SK-N-SH (cell line): ENCODE measurements around the gene BTN1A1. TPM values are rescaled to one million over a fixed set of nuclear protein-coding genes. Genes with fewer than 3 reads are reported as not detected.
A peak's percentile ranks its signal among the peaks of the same experiment; 100 is the strongest.
"Not testable (repeated sequence)": the region's sequence is repeated elsewhere in the genome, so short reads cannot be mapped to it uniquely, and the experiment has no call there.

Experiments used
- CTCF ChIA-PET: fragments of 300-600, 350-600 bp; formaldehyde crosslinking; extraction: SDS; loops from one replicate; lab custom pipeline; 2021; lab: Yijun Ruan, JAX
- POLR2A ChIA-PET: fragments of 350-600 bp; sonication (Branson Sonifier 250); formaldehyde crosslinking; extraction: SDS; loops from one replicate; lab custom pipeline; 2020; ENCODE audit warnings: antibody characterized with exemption, inconsistent platforms; lab: Yijun Ruan, JAX
- DNase-seq: peaks from one replicate; pipeline ENCODE4 v3.0.0; 2012
- H2AFZ ChIP-seq: fragments of 200-600 bp; sonication (generic); 2 replicates; pipeline ENCODE4 v1.8.1; 2016; ENCODE audit warnings: antibody characterized with exemption, mild to moderate bottlenecking, low read depth
- H3F3A ChIP-seq: fragments of 200-600 bp; sonication (generic); replicated peaks from 2 replicates; pipeline ENCODE3; 2016; ENCODE audit warnings: antibody characterized with exemption, mild to moderate bottlenecking; ENCODE audit not compliant: insufficient read depth
- H3K27ac ChIP-seq, 2 experiments: fragments of 200-500 bp in 1 of 2; fragments of 200-600 bp in 1 of 2; sonication (Bioruptor generic) in 1 of 2; sonication (generic), shearing (Covaris generic) in 1 of 2; 2 replicates each; pipeline versions ENCODE4 v1.5.1 to v1.6.1; 2014 to 2016; ENCODE audit warnings: low read depth in 2 of 2, inconsistent platforms in 1 of 2, low read length in 1 of 2, mild to moderate bottlenecking in 1 of 2, mixed read lengths in 1 of 2
- H3K27me3 ChIP-seq: fragments of 200-600 bp; sonication (generic), shearing (Covaris generic); 2 replicates; pipeline ENCODE4 v1.6.1; 2016; ENCODE audit warnings: mixed run types; ENCODE audit not compliant: insufficient read depth
- H3K36me3 ChIP-seq, 2 experiments: fragments of 200-500 bp in 1 of 2; fragments of 200-600 bp in 1 of 2; sonication (Bioruptor generic) in 1 of 2; sonication (generic) in 1 of 2; replicated peaks in 1 of 2; 2 replicates each; pipeline versions ENCODE3 to v1.5.1; 2014 to 2016; ENCODE audit warnings: low read length in 1 of 2, mild to moderate bottlenecking in 1 of 2; ENCODE audit not compliant: insufficient read depth in 2 of 2, control insufficient read depth in 1 of 2
- H3K4me1 ChIP-seq, 2 experiments: fragments of 200-500 bp in 1 of 2; fragments of 200-600 bp in 1 of 2; sonication (Bioruptor generic) in 1 of 2; sonication (generic), shearing (Covaris generic) in 1 of 2; 2 replicates each; pipeline versions ENCODE4 v1.5.1 to v1.6.1; 2014 to 2016; ENCODE audit warnings: low read depth in 1 of 2, low read length in 1 of 2, mixed run types in 1 of 2; ENCODE audit not compliant: insufficient read depth in 2 of 2, control insufficient read depth in 1 of 2
- H3K4me2 ChIP-seq: fragments of 200-600 bp; sonication (generic), shearing (Covaris generic); 2 replicates; pipeline ENCODE4 v1.6.1; 2017; ENCODE audit warnings: mixed run types
- H3K4me3 ChIP-seq, 2 experiments: fragments of 200-500 bp in 1 of 2; fragments of 200-600 bp in 1 of 2; sonication (Bioruptor generic) in 1 of 2; sonication (generic), shearing (Covaris generic) in 1 of 2; 2 replicates each; pipeline versions ENCODE4 v1.5.1 to v1.8.1; 2014 to 2016; ENCODE audit warnings: low read depth in 2 of 2, inconsistent platforms in 1 of 2, low read length in 1 of 2, mild to moderate bottlenecking in 1 of 2, mixed read lengths in 1 of 2, moderate library complexity in 1 of 2
- H3K79me2 ChIP-seq: fragments of 200-600 bp; sonication (generic); 2 replicates; pipeline ENCODE4 v1.8.1; 2017; ENCODE audit warnings: mild to moderate bottlenecking; ENCODE audit not compliant: insufficient read depth
- H3K9ac ChIP-seq: fragments of 200-600 bp; sonication (generic); 2 replicates; pipeline ENCODE4 v1.6.1; 2017; ENCODE audit warnings: mixed run types
- H3K9me2 ChIP-seq: fragments of 200-600 bp; sonication (generic); 2 replicates; pipeline ENCODE4 v1.6.1; 2017; ENCODE audit warnings: mixed run types
- H3K9me3 ChIP-seq: fragments of 200-600 bp; sonication (generic); 2 replicates; pipeline ENCODE4 v1.6.1; 2017; ENCODE audit warnings: mixed run types, mild to moderate bottlenecking, moderate library complexity
- H4K20me1 ChIP-seq: fragments of 200-600 bp; sonication (generic); 2 replicates; pipeline ENCODE4 v1.6.1; 2017; ENCODE audit warnings: mild to moderate bottlenecking, mixed run types; ENCODE audit not compliant: insufficient read depth
- ELF1 ChIP-seq: IDR thresholded peaks from 2 replicates; pipeline ENCODE4 v1.4.0; 2012
- EP300 ChIP-seq, 2 experiments: IDR thresholded peaks; 2 replicates each; pipeline versions ENCODE4 v1.4.0 to v1.6.1; 2012; ENCODE audit warnings: borderline replicate concordance in 1 of 2, low read depth in 1 of 2, low read length in 1 of 2
- FOXM1 ChIP-seq: IDR thresholded peaks from 2 replicates; pipeline ENCODE4 v1.4.0; 2012; ENCODE audit warnings: low read depth, mild to moderate bottlenecking
- MEF2A ChIP-seq: IDR thresholded peaks from 2 replicates; pipeline ENCODE4 v1.4.0; 2012; ENCODE audit warnings: low read depth, borderline replicate concordance
- POLR2AphosphoS5 ChIP-seq: IDR thresholded peaks from 2 replicates; pipeline ENCODE4 v1.6.1; 2012; ENCODE audit warnings: low read depth, low read length
- RFX5 ChIP-seq: IDR thresholded peaks from 2 replicates; pipeline ENCODE4 v1.6.1; 2012; ENCODE audit warnings: mild to moderate bottlenecking, improper control_type of control experiment, low read length
- SMC3 ChIP-seq: IDR thresholded peaks from 2 replicates; pipeline ENCODE4 v1.6.1; 2012; ENCODE audit warnings: low read depth, low read length, improper control_type of control experiment
- TAF1 ChIP-seq: IDR thresholded peaks from 2 replicates; pipeline ENCODE4 v1.6.1; 2012; ENCODE audit warnings: low read depth, mild to moderate bottlenecking, low read length, moderate library complexity, borderline replicate concordance
- TEAD4 ChIP-seq: IDR thresholded peaks from 2 replicates; pipeline ENCODE4 v1.4.0; 2012; ENCODE audit warnings: mild to moderate bottlenecking, borderline replicate concordance; ENCODE audit not compliant: insufficient read depth
- WGBS: methylation state at CpG from one replicate; pipeline ENCODE4 v1.1.6; 2017; ENCODE audit warnings: low lambda C conversion rate; 5-methylcytosine and 5-hydroxymethylcytosine counted together
- polyA plus RNA-seq, 3 experiments: library from polyadenylated mRNA; depleted of rRNA; stranded (reverse); fragments of >200 nt; gene quantifications; 2 replicates each; pipeline ENCODE4 v1.2.3, GENCODE V29; 2012
- TF ChIP-seq, protein P1 (sequence below): fragments of 150-350 bp; IDR thresholded peaks from 2 replicates; pipeline ENCODE4 v1.6.1; 2017; ENCODE audit warnings: antibody characterized with exemption, low read length, low read depth, borderline replicate concordance
- TF ChIP-seq, protein P2 (sequence below): IDR thresholded peaks from 2 replicates; pipeline ENCODE4 v1.4.0; 2012; ENCODE audit warnings: low read depth, borderline replicate concordance
- TF ChIP-seq, protein P3 (sequence below): fragments of 200-600 bp; sonication (generic); IDR thresholded peaks from 2 replicates; pipeline ENCODE4 v1.6.1; 2017; ENCODE audit warnings: antibody characterized with exemption, mild to moderate bottlenecking, moderate library complexity

Gene BTN1A1
- polyA plus RNA-seq, 1 of the 3 experiments (the other 2 are of a cell fraction) = not detected

DNA sequence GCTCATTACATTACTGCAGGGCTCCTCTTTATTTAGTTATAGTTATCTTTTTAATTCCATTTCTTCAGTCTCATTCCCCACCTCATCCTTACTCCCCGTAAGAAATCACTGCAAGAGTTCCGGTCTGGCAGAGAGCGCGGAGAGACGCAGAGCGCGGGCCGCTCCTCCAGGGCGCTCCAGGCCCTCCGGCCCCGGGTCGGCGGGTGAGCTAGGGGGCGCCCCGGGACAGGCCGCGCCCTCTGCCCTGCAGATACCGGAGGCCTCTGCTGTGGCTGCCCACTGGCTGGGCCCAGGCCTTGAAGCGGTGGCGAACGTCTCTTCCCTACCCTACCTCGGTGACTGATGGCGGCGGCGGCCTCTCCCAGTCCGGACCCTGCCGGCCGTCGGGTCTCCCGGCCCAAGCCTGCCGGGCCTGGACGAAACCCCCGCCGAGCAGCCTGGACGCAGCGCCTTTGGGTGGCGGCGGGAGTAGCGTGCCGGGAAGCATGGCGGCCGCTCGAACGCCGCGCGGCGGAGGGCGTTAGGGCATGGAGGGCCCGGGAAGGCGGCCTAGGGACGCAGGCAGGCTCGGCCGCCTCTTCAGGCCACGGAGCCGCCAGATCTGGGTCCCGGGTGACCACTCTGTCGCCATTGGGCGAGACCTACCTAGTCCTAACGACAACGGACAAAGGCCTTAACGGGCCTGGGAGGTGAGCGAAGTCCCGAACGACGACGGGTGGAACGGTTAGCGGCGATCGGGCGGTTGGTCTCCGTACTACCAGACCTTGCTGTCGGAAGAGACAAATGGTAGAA, 21.7 kb downstream of the BTN1A1 start:
- WGBS = 67% methylated on average over 49 of the region's 74 CpGs
- peak overlapping the region; percentile 70 for H3K4me2 ChIP-seq
- peaks cover 3 to 5% of the 10 kb centered on the region in 2 experiments; a peak in 2 of 4 replicates for H3K4me1 ChIP-seq
- no peaks in the 10 kb centered on the region for H3K9me2 ChIP-seq
- peak overlapping the region; percentile 99 for H2AFZ ChIP-seq
- no peaks in the 10 kb centered on the region for H3K27me3 ChIP-seq
- peaks cover 12% of the 10 kb centered on the region for H3F3A ChIP-seq
- ChIA-PET CTCF (interaction anchor here (2.0 kb wide), 1 partner anchor 180 kb away, joined by 10 read pairs; no protein-coding TSS in a partner anchor), POLR2A (no interaction called here)
- peak; percentile 73 for DNase-seq
- no peaks in the 10 kb centered on the region for H3K36me3 ChIP-seq
- peak overlapping the region; percentile 68 to 71 for H3K27ac ChIP-seq
- peak overlapping the region; percentile 52; the same call in 1 of the 2 replicates for H3K9ac ChIP-seq
- H3K79me2 ChIP-seq = no peaks in the 10 kb centered on the region
- TF ChIP-seq TEAD4 = no peak
- TF ChIP-seq, protein P1, sequence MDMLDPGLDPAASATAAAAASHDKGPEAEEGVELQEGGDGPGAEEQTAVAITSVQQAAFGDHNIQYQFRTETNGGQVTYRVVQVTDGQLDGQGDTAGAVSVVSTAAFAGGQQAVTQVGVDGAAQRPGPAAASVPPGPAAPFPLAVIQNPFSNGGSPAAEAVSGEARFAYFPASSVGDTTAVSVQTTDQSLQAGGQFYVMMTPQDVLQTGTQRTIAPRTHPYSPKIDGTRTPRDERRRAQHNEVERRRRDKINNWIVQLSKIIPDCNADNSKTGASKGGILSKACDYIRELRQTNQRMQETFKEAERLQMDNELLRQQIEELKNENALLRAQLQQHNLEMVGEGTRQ = no peak
- no peak for TF ChIP-seq POLR2AphosphoS5
- no peak for TF ChIP-seq SMC3
- no peak for TF ChIP-seq RFX5
- no peak for TF ChIP-seq ELF1
- TF ChIP-seq, protein P2, sequence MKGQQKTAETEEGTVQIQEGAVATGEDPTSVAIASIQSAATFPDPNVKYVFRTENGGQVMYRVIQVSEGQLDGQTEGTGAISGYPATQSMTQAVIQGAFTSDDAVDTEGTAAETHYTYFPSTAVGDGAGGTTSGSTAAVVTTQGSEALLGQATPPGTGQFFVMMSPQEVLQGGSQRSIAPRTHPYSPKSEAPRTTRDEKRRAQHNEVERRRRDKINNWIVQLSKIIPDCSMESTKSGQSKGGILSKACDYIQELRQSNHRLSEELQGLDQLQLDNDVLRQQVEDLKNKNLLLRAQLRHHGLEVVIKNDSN = no peak
- no peak for TF ChIP-seq FOXM1
- no peak for TF ChIP-seq MEF2A
- TF ChIP-seq, protein P3, sequence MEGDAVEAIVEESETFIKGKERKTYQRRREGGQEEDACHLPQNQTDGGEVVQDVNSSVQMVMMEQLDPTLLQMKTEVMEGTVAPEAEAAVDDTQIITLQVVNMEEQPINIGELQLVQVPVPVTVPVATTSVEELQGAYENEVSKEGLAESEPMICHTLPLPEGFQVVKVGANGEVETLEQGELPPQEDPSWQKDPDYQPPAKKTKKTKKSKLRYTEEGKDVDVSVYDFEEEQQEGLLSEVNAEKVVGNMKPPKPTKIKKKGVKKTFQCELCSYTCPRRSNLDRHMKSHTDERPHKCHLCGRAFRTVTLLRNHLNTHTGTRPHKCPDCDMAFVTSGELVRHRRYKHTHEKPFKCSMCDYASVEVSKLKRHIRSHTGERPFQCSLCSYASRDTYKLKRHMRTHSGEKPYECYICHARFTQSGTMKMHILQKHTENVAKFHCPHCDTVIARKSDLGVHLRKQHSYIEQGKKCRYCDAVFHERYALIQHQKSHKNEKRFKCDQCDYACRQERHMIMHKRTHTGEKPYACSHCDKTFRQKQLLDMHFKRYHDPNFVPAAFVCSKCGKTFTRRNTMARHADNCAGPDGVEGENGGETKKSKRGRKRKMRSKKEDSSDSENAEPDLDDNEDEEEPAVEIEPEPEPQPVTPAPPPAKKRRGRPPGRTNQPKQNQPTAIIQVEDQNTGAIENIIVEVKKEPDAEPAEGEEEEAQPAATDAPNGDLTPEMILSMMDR = peak; percentile 45
- TF ChIP-seq TAF1 = no peak
- 0 out of 4 replicates have a peak, but pooled peaks of 1 of the 2 experiments have one; percentile 1 for TF ChIP-seq EP300 (IDR thresholded peaks at IDR 0.05; ENCODE audit: borderline replicate concordance in 1 of 2, low read depth in 1 of 2, low read length in 1 of 2)
- H3K4me3 ChIP-seq = peak overlapping the region; percentile 44 to 50
- no peaks in the 10 kb centered on the region for H3K9me3 ChIP-seq
- H4K20me1 ChIP-seq = no peaks in the 10 kb centered on the region

DNA sequence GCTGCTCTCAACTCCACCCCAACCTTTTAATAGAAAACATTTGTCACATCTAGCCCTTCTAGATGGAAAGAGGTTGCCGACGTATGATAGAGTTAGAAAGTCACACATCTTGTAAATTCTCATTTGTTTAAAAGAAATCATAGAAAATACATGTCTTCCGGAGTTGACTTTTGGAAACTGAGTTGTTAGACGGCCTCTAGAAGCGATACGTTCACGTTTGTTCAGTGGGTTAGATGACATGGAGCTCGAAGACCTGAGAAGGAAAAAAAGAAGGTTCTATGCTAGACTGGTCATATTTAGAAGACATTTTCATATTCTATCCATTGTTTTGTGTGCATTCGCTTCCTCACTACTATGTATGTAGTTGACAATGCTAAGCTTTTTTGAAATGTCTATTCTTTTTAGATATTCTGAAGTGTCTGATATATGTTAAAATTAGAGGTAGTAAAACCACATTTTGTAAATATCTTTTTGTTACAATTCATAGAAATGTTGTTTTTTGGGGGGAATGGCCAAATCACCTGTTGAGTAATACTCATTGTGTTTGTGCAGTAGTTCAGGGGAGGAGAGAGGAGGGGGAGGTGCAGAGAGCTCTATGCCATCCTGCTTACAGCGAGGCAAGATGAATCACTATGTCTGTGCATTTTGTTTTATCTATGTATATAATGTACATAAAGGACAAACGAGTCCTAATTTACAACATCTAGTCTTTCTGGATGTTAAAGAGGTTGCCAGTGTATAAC, 22.6 kb downstream of the BTN1A1 start:
- CTCF ChIA-PET, POLR2A ChIA-PET, H3K4me2 ChIP-seq, DNase-seq, H2AFZ ChIP-seq, H3K9me3 ChIP-seq, H3K36me3 ChIP-seq, H4K20me1 ChIP-seq, H3K9me2 ChIP-seq, H3K4me1 ChIP-seq, H3K27me3 ChIP-seq, H3K79me2 ChIP-seq, H3K9ac ChIP-seq, H3K4me3 ChIP-seq, H3K27ac ChIP-seq: not testable (repeated sequence)
- H3F3A ChIP-seq = peaks cover 12% of the 10 kb centered on the region
- 90% methylated on average over 11 of the region's 11 CpGs for WGBS

DNA sequence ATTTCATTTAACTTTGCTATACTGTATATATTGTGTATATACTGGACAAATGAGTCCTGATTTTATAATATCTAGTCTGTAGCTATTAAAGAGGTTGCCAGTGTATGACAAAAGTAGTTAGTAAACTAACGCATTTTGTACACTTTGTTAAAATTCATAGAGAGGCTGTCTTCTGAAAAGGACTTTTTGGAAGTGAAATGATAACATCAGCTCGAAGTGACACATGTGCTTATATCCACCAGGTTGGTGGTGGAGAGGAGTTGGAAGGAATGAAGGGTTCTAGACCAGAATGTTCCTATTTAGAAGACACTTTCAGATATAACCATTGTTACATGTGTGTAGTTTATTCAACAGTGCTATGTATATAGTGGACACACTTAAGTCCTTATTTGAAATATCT, 24.2 kb downstream of the BTN1A1 start:
- H3K27me3 ChIP-seq, H3K4me3 ChIP-seq, H3K27ac ChIP-seq, H3K9me2 ChIP-seq, H3K9ac ChIP-seq, H3K79me2 ChIP-seq, DNase-seq, H3K4me2 ChIP-seq, H3K36me3 ChIP-seq, POLR2A ChIA-PET, H4K20me1 ChIP-seq, H2AFZ ChIP-seq, H3K4me1 ChIP-seq, H3K9me3 ChIP-seq: not testable (repeated sequence)
- peaks cover 12% of the 10 kb centered on the region for H3F3A ChIP-seq
- CTCF ChIA-PET = interaction anchor here (1.1 kb wide), 1 partner anchor 182 kb away, joined by 4 read pairs; no protein-coding TSS in a partner anchor
- 81% methylated on average over 2 of the region's 2 CpGs for WGBS
